Activated T-cell treated with anti-CD3 and anti-CD28 coated beads for 4 hours (primary cell): ENCODE measurements around the gene HMSD.

Experiments used
- DNase-seq: peaks from one replicate; pipeline ENCODE4 v3.0.0-alpha.2; 2020

Gene HMSD

DNA sequence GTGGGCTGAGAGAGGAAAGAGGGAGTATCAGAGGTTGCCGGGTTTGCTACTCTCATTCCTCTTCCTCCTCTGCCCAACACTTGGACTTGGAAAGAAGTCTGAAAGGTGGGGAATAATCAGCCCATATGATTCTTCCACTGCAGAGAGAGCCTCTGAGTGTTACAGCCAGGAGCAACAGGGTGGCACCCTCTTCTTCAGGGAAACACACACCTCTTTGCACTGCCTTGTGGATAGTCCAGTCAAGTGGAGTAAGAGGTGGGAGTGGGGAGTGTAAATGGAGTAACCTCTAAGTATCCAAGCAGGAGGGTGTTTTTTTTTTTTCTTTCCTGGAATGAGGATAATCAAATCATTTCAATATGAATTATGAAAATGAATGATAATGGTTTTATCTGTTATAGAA is 11.8 kb downstream of the HMSD start:
- DNase-seq: no peak

DNA sequence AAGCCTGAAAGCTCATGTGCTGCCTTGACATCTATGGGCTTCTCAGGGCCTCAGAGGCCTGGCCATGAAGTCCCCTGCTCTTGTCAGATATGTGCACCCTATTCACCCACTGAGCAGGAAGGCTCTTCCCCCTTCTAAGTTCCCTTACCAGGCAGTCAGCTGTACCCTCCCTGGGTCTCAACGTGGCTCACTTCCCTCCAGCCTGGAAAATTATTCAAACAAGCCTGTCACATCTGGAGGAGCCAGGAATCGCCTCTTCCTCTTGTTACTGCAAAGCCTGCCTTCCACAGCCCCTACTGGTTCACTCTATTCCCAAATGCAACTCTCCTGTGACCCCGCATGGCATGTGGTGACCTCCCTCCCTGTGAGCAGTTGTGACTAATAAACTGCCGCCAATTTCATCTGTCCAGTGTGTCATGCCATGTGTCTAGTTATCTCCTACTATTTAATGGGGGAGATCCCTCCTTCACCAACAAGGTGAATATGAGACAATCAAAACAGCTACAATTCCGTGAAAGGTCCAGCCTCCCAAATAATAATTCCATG is 12.4 kb downstream of the HMSD start:
- no peak for DNase-seq

DNA sequence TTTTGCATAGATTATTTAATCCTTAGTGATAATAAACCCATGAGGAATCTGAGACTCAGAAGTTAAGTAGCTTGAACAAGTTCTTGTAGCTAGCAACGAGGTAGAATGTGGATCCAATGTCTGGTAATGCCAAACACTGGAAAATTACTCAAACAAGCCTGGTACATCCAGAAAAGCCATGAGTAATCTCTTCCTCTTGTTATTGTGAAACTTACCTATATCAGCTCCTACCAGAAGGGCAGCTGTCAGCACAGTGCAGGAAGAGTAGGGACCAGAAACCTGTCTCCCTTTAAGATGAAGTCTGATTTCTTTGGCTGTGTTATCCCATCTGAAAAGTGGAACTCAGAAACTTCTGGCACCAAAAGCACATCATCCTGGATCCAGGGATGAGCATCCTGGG is 13.0 kb downstream of the HMSD start:
- DNase-seq: no peak

- peak; percentile 27 for DNase-seq
Measured at GRCh38 chr18:63963615-63964256, 14.6 kb downstream of the HMSD start.

- DNase-seq: no peak
Measured at GRCh38 chr18:63964908-63965307, 15.8 kb downstream of the HMSD start.

DNA sequence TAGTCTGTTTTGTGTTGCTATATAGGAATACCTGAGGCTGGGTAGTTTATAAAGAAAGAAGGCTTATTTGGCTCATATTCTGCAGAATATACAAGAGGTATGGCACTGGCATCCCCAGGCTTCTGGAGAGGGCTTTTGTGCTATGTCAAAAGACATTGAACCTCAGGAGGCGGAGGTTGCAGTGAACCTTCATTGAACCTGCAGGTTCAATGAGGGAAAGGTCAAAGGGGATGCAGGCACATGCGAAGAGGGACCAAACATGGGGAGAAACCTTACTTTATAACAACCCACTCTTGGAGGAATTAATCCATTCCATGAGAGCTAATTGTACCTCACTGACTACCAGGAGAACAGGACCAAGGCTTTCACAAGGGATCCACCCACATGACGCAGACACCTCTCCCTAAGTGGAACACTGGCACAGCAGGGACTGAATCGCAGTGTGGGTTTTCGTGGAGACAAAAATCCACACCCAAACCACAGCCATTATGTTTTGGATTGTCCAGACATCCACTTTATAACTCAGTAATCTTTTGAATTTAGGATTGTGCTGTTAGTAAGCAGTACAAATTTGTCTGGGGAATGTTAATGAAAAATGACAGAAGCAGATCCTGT is 16.7 kb downstream of the HMSD start:
- no peak for DNase-seq

DNA sequence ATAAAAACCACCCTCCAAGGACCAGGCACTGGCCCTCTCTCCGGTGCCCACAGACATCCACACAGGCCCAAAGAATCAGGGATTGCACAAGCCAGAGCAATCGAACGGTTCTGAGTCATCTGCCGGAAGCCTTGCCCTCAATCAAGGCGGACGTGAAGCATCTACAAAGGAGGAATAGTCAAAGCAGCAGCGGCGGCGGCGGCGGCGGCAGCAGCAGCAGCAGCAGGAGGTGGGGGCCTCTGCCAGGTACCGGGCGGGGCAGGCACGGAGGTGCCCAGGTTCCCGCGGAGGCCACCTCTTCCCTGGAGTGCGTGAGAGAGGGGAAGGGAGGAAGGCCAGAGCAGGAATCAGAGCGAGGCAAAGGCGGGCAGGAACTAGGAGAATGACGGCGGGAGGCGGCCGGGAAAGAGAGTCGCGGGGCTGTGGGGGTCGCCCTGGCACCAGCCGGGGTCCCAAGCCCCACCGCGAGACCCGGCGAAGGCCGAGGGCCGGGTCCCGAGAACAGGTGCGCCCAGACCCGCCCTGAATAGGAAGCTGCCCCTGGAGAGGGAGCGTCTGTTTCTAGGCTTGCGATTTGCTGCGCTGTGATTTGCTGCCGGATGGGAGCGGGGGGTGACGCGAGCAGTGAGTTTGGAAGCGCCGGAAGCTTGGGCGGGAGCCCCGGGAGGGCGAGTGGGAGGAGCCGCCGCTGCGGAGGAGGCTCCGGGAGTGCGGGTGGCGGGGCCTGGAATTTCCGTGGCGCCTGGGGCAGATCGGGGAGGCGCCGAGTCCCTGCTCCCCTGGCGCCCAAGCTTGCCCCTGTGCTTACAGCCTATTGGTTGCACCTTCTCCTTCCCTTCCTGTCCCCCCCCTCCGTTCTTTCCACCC is 21.1 kb downstream of the HMSD start, which contains the start of gene SERPINB8:
TSS of gene SERPINB8 (plus strand) at position 140 of the 867 bp plus-strand sequence. CDS start 8,228 bp downstream, outside the sequence.
- DNase-seq: peak; percentile 62

DNA sequence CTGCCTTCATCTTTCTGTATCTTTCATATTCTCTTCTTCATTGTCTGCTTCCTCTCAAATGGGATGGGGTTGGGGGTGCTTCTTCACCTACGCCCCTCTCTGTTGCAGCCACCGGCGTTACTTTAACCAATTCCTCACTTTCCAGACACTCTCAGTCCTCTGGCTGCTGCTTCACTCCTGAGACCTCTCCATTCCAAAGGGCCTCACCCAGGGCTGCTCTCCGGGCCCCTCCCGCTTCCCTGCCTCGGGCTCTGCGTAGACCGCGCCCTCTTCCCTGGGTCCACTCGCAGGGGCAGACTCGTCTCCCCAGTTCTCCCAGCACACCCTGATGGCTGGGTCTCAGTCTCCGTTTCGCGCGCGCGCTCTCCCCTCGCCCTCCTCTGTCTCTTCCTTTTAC is 21.7 kb downstream of the HMSD start:
- no peak for DNase-seq

GRCh38 chr18:63971320-63972001 is 22.4 kb downstream of the HMSD start:
- no peak for DNase-seq

DNA sequence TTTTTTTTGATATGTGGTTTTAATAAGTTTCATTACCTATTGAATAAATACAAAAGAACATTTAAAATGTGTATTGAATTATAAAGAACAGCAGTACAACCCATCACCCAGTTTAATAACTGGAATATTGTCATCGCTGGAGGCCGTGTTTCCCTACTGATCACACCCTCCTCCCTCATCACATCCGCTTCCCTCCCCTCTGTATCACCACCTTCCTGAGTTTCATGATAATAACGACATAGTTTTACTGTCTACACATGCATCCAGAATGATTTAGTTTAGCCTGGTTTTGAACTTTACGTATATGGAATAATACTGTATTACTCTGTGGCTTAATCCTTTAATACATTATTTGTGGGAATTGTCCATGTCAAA is 22.9 kb downstream of the HMSD start:
- DNase-seq: no peak

- DNase-seq: no peak
Measured at GRCh38 chr18:63974991-63975390, 25.9 kb downstream of the HMSD start.

- no peak for DNase-seq
Measured at GRCh38 chr18:63975628-63976027, 26.5 kb downstream of the HMSD start.

GRCh38 chr18:63977040-63977439 is 27.9 kb downstream of the HMSD start:
- no peak for DNase-seq

DNA sequence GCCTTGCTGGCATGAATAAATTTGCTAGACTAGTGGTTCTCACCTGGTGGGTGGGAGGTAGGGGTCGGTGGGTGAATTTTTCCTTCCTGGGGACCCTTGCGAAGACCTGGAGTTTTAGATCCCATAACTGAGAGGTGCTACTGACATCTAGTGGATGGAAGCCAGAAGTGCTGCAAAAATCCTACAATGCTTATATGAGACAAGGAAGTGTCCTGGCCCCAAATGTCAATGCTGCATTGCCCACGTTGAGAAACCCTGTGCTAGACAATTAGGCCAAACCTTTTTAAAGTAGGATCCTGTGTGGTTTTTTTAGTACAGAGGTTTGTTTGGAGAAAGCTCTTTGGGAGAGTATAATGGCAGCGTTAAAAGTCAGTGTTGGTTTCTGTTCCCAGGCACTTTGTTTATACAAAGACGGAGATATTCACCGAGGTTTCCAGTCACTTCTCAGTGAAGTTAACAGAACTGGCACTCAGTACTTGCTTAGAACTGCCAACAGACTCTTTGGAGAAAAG is 30.4 kb downstream of the HMSD start:
- DNase-seq: peak; percentile 21

GRCh38 chr18:63980027-63980426 is 30.9 kb downstream of the HMSD start:
- DNase-seq: no peak

GRCh38 chr18:63980896-63981460 is 31.9 kb downstream of the HMSD start:
- no peak for DNase-seq

DNA sequence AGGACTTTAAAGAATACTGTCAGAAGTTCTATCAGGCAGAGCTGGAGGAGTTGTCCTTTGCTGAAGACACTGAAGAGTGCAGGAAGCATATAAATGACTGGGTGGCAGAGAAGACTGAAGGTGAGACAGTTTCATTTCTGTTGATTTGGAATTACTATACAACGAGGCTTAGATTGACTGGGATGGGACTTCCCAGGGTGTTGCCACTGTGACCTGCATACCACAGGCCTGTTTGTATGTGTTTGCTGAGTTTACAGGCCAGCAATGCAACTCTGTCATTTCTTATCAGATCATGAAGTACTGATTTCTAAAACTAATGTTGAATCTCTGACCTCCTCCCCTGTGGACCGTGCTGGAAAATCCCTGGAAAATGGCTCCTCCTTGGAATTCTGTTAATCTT is 32.6 kb downstream of the HMSD start:
- no peak for DNase-seq

DNA sequence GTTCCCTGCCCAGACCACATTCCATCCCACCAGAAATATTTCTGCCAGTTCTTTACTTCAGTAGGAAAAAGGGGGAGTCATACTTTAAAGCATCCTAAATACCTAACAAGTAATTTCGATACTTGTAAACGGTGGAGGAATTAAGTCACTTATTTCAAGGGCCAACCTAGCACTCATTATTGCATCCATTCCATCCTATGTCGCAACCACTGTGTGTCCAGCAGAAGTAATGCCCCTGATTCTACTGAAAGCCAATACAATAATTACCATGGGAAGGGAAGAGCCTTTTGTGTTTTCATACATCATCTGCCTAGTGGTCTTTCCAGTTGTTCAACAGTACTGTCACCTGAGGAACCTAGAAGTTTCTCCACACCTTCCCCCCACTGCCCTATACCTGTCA is 33.3 kb downstream of the HMSD start:
- no peak for DNase-seq

DNA sequence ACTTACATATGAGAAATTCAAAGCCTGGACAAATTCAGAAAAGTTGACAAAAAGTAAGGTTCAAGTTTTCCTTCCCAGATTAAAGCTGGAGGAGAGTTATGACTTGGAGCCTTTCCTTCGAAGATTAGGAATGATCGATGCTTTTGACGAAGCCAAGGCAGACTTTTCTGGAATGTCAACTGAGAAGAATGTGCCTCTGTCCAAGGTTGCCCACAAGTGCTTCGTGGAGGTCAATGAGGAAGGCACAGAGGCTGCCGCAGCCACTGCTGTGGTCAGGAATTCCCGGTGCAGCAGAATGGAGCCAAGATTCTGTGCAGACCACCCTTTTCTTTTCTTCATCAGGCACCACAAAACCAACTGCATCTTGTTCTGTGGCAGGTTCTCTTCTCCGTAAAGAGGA is 37.8 kb downstream of the HMSD start:
- no peak for DNase-seq

DNA sequence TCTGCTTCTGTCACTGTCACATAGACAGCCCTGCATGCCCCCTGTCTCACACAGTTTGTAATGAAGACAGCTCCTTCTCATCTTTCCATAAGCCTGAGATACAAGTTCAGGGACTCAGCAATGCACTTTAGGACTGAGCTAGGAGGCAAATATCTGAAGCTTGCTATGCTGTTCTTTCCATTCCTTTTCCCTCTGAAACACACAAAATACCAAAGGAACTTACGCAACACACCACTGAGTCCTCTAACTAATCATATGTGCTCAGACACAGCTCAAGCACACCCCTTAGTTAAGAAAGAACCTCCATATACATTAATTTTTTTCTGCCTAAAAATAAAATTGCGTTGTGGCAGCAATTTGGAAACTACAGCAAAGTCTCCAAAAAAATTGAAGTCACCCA is 38.6 kb downstream of the HMSD start:
- no peak for DNase-seq

DNA sequence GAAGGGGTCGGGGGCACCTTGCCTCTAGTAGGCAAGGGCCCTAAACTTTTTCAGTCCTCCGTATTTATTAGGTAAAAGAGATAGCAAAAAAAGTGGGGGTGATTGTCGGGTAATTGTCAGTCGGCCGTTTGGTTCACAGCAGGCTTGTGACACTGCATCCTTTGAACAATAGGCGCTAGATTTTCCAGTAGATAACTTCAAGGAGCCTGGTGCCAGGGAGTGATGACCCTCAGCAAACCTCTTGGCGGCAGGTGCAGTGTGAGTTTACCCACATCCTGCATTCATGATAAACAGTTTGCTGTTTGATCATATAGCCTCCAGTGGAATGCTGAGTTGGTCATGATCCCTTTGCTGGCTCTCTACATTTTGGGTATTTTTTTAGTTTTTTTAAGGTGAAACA is 43.6 kb downstream of the HMSD start:
- DNase-seq: no peak

GRCh38 chr18:63994783-63995399 is 45.8 kb downstream of the HMSD start:
- no peak for DNase-seq
